Liver (tissue), 9 donors: ENCODE data around the gene TREH. TPM values are rescaled to one million over a fixed set of nuclear protein-coding genes. Genes with fewer than 3 reads are reported as not detected.
"Not testable (repeated sequence)": the region's sequence is repeated elsewhere in the genome, so short reads cannot be mapped to it uniquely, and the experiment has no call there.

Source experiments
- DNase-seq: peaks from one replicate; pipeline ENCODE4 v3.0.0-alpha.2; 2017; ENCODE audit warnings: low spot score
- H3K27ac ChIP-seq, 2 donors: one replicate each; pipeline ENCODE4 v1.7.0; 2013; ENCODE audit warnings: inconsistent platforms in 2 of 2, low read length in 2 of 2, control low read depth in 1 of 2, low read depth in 1 of 2, mild to moderate bottlenecking in 1 of 2
- H3K27me3 ChIP-seq, 4 donors: one replicate each; pipeline versions ENCODE4 v1.6.1 to v1.7.0; 2013; ENCODE audit warnings: low read length in 3 of 4, inconsistent platforms in 1 of 4, mild to moderate bottlenecking in 1 of 4, moderate library complexity in 1 of 4; ENCODE audit not compliant: control insufficient read depth in 4 of 4, insufficient read depth in 4 of 4
- H3K36me3 ChIP-seq, 4 donors: one replicate each; pipeline versions ENCODE4 v1.6.1 to v1.7.0; 2013; ENCODE audit warnings: low read length in 3 of 4, mild to moderate bottlenecking in 3 of 4, low read depth in 1 of 4, moderate library complexity in 1 of 4; ENCODE audit not compliant: control insufficient read depth in 4 of 4, insufficient read depth in 3 of 4
- H3K4me1 ChIP-seq, 4 donors: one replicate each; pipeline versions ENCODE4 v1.6.1 to v1.7.0; 2013; ENCODE audit warnings: low read length in 3 of 4, mild to moderate bottlenecking in 3 of 4, moderate library complexity in 1 of 4; ENCODE audit not compliant: control insufficient read depth in 4 of 4, insufficient read depth in 4 of 4
- H3K4me3 ChIP-seq, 3 donors: one replicate each; pipeline versions ENCODE4 v1.6.1 to v1.7.0; 2013; ENCODE audit warnings: low read length in 3 of 3, control low read depth in 1 of 3, low read depth in 1 of 3, mild to moderate bottlenecking in 1 of 3
- H3K9ac ChIP-seq, 2 donors: one replicate each; pipeline ENCODE4 v1.7.0; 2013; ENCODE audit warnings: low read length in 2 of 2, mild to moderate bottlenecking in 2 of 2, moderate library complexity in 2 of 2, control low read depth in 1 of 2, low read depth in 1 of 2
- H3K9me3 ChIP-seq, 4 donors: one replicate each; pipeline versions ENCODE4 v1.6.1 to v1.7.0; 2013; ENCODE audit warnings: low read length in 3 of 4; ENCODE audit not compliant: control insufficient read depth in 4 of 4
- HNF4A ChIP-seq, 2 donors: conservative IDR thresholded peaks; 2 replicates each; pipeline ENCODE4 v1.6.1; 2016; ENCODE audit warnings: antibody characterized with exemption in 2 of 2, mild to moderate bottlenecking in 2 of 2
- WGBS: extraction: QIAGEN DNeasy Blood & Tissue Kit; methylation state at CpG from one replicate; pipeline ENCODE4 v1.1.7; 2013; 5-methylcytosine and 5-hydroxymethylcytosine counted together
- polyA plus RNA-seq, 2 donors: library from polyadenylated mRNA; stranded (reverse) in 1 of 2; unstranded in 1 of 2; fragments of 200-250 nt in 1 of 2; fragments of >200 nt in 1 of 2; fragmentation: Nextera tagmentation in 1 of 2; extraction: Ambion mirVana in 1 of 2; gene quantifications; one replicate each; pipeline versions ENCODE4 v1.2.1 to v1.2.3, GENCODE V29; 2013 to 2015
- total RNA-seq, 2 donors: library from RNA; depleted of rRNA; stranded (reverse); fragments of >200 nt; gene quantifications; one replicate each; pipeline ENCODE4 v1.2.3, GENCODE V29; 2014
- donor health status: healthy.
- donor health status: healthy.
- donor health status: healthy.
- donor health status: healthy.
- donor health status: healthy.

The TREH gene
- total and polyA plus RNA-seq, 4 donors, result 0.50 to 1.2 (median 0.84) TPM; not detected in 1

GRCh38 chr11:118727721-118728066, 48.2 kb upstream of the TREH start:
- H3K9ac ChIP-seq, H3K27me3 ChIP-seq, H3K9me3 ChIP-seq, H3K4me3 ChIP-seq, H3K4me1 ChIP-seq, H3K27ac ChIP-seq, H3K36me3 ChIP-seq, DNase-seq: not testable (repeated sequence)
- peak in 1 of 2 donors; percentile 29 for TF ChIP-seq HNF4A (conservative IDR thresholded peaks at IDR 0.05)
- WGBS, result 56% methylated on average over 2 of the region's 2 CpGs

GRCh38 chr11:118727001-118727720, 47.7 kb upstream of the TREH start:
- not testable (repeated sequence) for H3K27me3 ChIP-seq, H3K4me1 ChIP-seq, DNase-seq, H3K9me3 ChIP-seq, H3K4me3 ChIP-seq, H3K27ac ChIP-seq, H3K9ac ChIP-seq, H3K36me3 ChIP-seq
- 65% methylated on average over 8 of the region's 8 CpGs for WGBS
- TF ChIP-seq HNF4A (conservative IDR thresholded peaks at IDR 0.05), result peak in 1 of 2 donors; percentile 23

DNA sequence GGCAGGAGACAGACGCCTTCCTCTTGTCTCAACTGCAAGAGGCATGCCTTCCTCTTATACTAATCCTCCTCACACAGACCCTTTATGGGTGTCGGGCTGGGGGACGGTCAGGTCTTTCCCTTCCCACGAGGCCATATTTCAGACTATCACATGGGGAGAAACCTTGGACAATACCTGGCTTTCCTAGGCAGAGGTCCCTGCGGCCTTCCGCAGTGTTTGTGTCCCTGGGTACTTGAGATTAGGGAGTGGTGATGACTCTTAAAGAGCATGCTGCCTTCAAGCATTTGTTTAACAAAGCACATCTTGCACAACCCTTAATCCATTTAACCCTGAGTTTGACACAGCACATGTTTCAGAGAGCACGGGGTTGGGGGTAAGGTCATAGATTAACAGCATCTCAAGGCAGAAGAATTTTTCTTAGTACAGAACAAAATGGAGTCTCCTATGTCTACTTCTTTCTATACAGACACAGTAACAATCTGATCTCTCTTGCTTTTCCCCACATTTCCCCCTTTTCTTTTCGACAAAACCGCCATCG, 42.1 kb upstream of the TREH start:
- H3K27me3 ChIP-seq, H3K4me1 ChIP-seq, H3K36me3 ChIP-seq, H3K27ac ChIP-seq, H3K9me3 ChIP-seq, DNase-seq, H3K4me3 ChIP-seq, H3K9ac ChIP-seq: not testable (repeated sequence)
- 86% methylated on average over 6 of the region's 10 CpGs for WGBS

DNA sequence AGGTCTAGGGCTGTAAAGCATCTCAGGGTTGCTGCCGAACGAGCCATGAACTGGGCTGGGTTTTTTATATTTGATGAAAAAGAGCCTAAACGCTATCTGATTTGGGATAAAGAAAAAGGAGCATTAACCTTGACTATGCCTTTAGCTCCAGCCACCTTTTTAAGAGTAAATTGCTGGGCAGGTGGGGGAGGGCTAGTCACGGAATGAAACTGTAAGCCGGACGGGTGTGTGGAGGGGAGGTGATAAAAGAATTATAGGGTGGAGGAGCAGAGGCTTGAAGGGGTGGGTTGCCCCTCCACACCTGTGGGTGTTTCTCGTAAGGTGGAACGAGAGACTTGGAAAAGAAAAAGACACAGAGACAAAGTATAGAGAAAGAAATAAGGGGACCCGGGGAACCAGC, 41.3 kb upstream of the TREH start:
- H3K27ac ChIP-seq, H3K9me3 ChIP-seq, H3K9ac ChIP-seq, H3K4me1 ChIP-seq, H3K27me3 ChIP-seq, H3K4me3 ChIP-seq, H3K36me3 ChIP-seq, DNase-seq: not testable (repeated sequence)
- 74% methylated on average over 7 of the region's 9 CpGs for WGBS

DNA sequence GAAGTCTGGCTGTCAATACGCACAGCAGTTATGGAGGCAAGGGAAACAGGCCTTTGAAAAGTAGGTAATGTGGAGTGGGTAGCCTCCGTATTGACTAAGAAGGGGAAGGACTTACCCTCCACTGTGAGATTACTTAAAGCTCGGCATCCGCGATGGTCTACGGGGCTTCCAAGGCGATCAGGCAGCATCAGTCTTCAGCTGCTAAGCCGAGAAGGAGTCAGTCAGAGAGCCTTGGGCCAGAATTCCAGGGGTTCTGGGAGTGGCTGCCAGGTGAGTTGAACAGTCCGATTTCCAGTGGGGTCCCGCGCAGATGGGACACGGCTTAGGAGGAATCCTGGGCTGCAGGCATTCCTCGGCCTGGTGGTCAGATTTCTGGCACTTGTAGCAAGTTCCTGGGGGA, 40.6 kb upstream of the TREH start:
- not testable (repeated sequence) for H3K4me1 ChIP-seq, H3K9ac ChIP-seq, H3K4me3 ChIP-seq, H3K9me3 ChIP-seq, H3K27ac ChIP-seq, H3K36me3 ChIP-seq, H3K27me3 ChIP-seq, DNase-seq
- 78% methylated on average over 13 of the region's 13 CpGs for WGBS

GRCh38 chr11:118718562-118718961, 39.1 kb upstream of the TREH start:
- 87% methylated on average over 7 of the region's 7 CpGs for WGBS
- H3K9ac ChIP-seq, H3K4me3 ChIP-seq, H3K27ac ChIP-seq, H3K9me3 ChIP-seq, H3K4me1 ChIP-seq, DNase-seq, H3K27me3 ChIP-seq, H3K36me3 ChIP-seq: not testable (repeated sequence)

- DNase-seq, H3K27ac ChIP-seq, H3K9ac ChIP-seq, H3K27me3 ChIP-seq, H3K4me3 ChIP-seq, H3K36me3 ChIP-seq, H3K4me1 ChIP-seq, H3K9me3 ChIP-seq: not testable (repeated sequence)
- WGBS, result 81% methylated on average over 4 of the region's 4 CpGs
Measured at GRCh38 chr11:118717733-118718132, 38.3 kb upstream of the TREH start.

DNA sequence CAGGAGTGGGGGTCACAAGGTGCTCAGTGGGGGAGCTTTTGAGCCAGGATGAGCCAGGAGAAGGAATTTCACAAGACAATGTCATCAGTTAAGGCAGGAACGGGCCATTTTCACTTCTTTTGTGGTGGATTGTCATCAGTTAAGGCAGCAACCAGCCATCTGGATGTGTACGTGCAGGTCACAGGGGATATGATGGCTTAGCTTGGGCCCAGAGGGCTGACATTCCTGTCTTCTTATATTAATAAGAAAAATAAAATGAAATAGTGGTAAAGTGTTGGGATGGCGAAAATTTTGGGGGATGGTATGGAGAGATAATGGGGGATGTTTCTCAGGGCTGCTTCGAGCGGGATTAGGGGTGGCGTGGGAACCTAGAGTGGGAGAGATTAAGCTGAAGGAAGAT, 37.8 kb upstream of the TREH start:
- not testable (repeated sequence) for H3K9ac ChIP-seq, H3K4me3 ChIP-seq, H3K27me3 ChIP-seq, H3K9me3 ChIP-seq, H3K36me3 ChIP-seq, DNase-seq, H3K27ac ChIP-seq, H3K4me1 ChIP-seq
- 94% methylated on average over 6 of the region's 6 CpGs for WGBS
